HEK293 (cell line): ENCODE results near the gene PARS2.

Experiments used
- HOXA7 ChIP-seq: sonication (generic); formaldehyde crosslinking; IDR thresholded peaks from 2 replicates; pipeline ENCODE4 v1.8.1; 2022; ENCODE audit warnings: missing genetic modification reagents, borderline replicate concordance
- IKZF3 ChIP-seq: fragments of 450-650 bp; IDR thresholded peaks from 2 replicates; pipeline ENCODE4 v1.5.0; 2018; ENCODE audit warnings: missing biosample characterization, mild to moderate bottlenecking, missing genetic modification characterization, moderate library complexity
- INSM2 ChIP-seq: fragments of 450-650 bp; formaldehyde crosslinking; IDR thresholded peaks from 2 replicates; pipeline ENCODE4 v1.5.1; 2016; ENCODE audit warnings: missing biosample characterization, missing genetic modification characterization
- KLF17 ChIP-seq: fragments of 450-650 bp; formaldehyde crosslinking; IDR thresholded peaks from 2 replicates; pipeline ENCODE4 v1.5.1; 2016; ENCODE audit warnings: missing biosample characterization, missing genetic modification characterization
- MYNN ChIP-seq: fragments of 450-650 bp; formaldehyde crosslinking; IDR thresholded peaks from 2 replicates; pipeline ENCODE4 v1.5.1; 2016; ENCODE audit warnings: missing biosample characterization, missing genetic modification characterization, borderline replicate concordance
- OVOL3 ChIP-seq: fragments of 450-650 bp; formaldehyde crosslinking; IDR thresholded peaks from 2 replicates; pipeline ENCODE4 v1.5.1; 2016; ENCODE audit warnings: missing biosample characterization, missing genetic modification characterization
- PRDM4 ChIP-seq: fragments of 450-650 bp; formaldehyde crosslinking; IDR thresholded peaks from 2 replicates; pipeline ENCODE4 v1.5.1; 2017; ENCODE audit warnings: missing biosample characterization, missing genetic modification characterization
- SCRT2 ChIP-seq: fragments of 450-650 bp; formaldehyde crosslinking; IDR thresholded peaks from 2 replicates; pipeline ENCODE4 v1.5.1; 2016; ENCODE audit warnings: missing biosample characterization, missing genetic modification characterization
- WT1 ChIP-seq: fragments of 450-650 bp; formaldehyde crosslinking; IDR thresholded peaks from 2 replicates; pipeline ENCODE4 v1.5.1; 2016; ENCODE audit warnings: missing biosample characterization, missing genetic modification characterization
- ZBTB17 ChIP-seq: fragments of 450-650 bp; formaldehyde crosslinking; IDR thresholded peaks from 2 replicates; pipeline ENCODE4 v1.5.1; 2016; ENCODE audit warnings: missing biosample characterization, missing genetic modification characterization
- ZNF19 ChIP-seq: fragments of 450-650 bp; formaldehyde crosslinking; IDR thresholded peaks from 2 replicates; pipeline ENCODE4; 2016; ENCODE audit warnings: missing biosample characterization, missing genetic modification characterization, low read depth
- ZNF211 ChIP-seq: fragments of 450-650 bp; formaldehyde crosslinking; IDR thresholded peaks from 2 replicates; pipeline ENCODE4 v1.5.1; 2016; ENCODE audit warnings: low read depth, missing biosample characterization, missing genetic modification characterization
- ZNF221 ChIP-seq: fragments of 450-650 bp; formaldehyde crosslinking; IDR thresholded peaks from 2 replicates; pipeline ENCODE4 v1.5.1; 2017; ENCODE audit warnings: missing biosample characterization, missing genetic modification characterization, borderline replicate concordance
- ZNF24 ChIP-seq: fragments of 450-650 bp; formaldehyde crosslinking; IDR thresholded peaks from 2 replicates; pipeline ENCODE4 v1.5.1; 2016; ENCODE audit warnings: missing biosample characterization, missing genetic modification characterization
- ZNF302 ChIP-seq: fragments of 450-650 bp; formaldehyde crosslinking; IDR thresholded peaks from 2 replicates; pipeline ENCODE4 v1.5.1; 2016; ENCODE audit warnings: missing biosample characterization, missing genetic modification characterization, low read depth
- ZNF324 ChIP-seq: fragments of 450-650 bp; formaldehyde crosslinking; IDR thresholded peaks from 2 replicates; pipeline ENCODE4 v1.5.1; 2016; ENCODE audit warnings: missing biosample characterization, missing genetic modification characterization
- ZNF362 ChIP-seq: fragments of 450-650 bp; formaldehyde crosslinking; IDR thresholded peaks from 2 replicates; pipeline ENCODE4 v1.5.1; 2016; ENCODE audit warnings: missing biosample characterization, missing genetic modification characterization
- ZNF416 ChIP-seq: fragments of 450-650 bp; formaldehyde crosslinking; IDR thresholded peaks from 2 replicates; pipeline ENCODE4 v1.5.1; 2016; ENCODE audit warnings: missing biosample characterization, missing genetic modification characterization
- ZNF521 ChIP-seq: fragments of 450-650 bp; formaldehyde crosslinking; IDR thresholded peaks from 2 replicates; pipeline ENCODE4 v1.5.1; 2017; ENCODE audit warnings: missing biosample characterization, mild to moderate bottlenecking, missing genetic modification characterization
- ZNF529 ChIP-seq: fragments of 450-650 bp; formaldehyde crosslinking; IDR thresholded peaks from 2 replicates; pipeline ENCODE4 v1.5.1; 2017; ENCODE audit warnings: missing genetic modification characterization, missing biosample characterization; ENCODE audit not compliant: insufficient replicate concordance
- ZNF610 ChIP-seq: fragments of 450-650 bp; formaldehyde crosslinking; IDR thresholded peaks from 2 replicates; pipeline ENCODE4 v1.5.1; 2016; ENCODE audit warnings: missing biosample characterization, missing genetic modification characterization, borderline replicate concordance
- ZNF645 ChIP-seq: fragments of 450-650 bp; formaldehyde crosslinking; IDR thresholded peaks from 2 replicates; pipeline ENCODE4; 2016; ENCODE audit warnings: missing biosample characterization, missing genetic modification characterization
- ZNF660 ChIP-seq: fragments of 450-650 bp; IDR thresholded peaks from 2 replicates; pipeline ENCODE4 v1.5.1; 2018; ENCODE audit warnings: missing biosample characterization, mild to moderate bottlenecking, missing genetic modification characterization
- ZNF664 ChIP-seq: fragments of 450-650 bp; formaldehyde crosslinking; IDR thresholded peaks from 2 replicates; pipeline ENCODE4 v1.5.1; 2016; ENCODE audit warnings: missing biosample characterization, missing genetic modification characterization
- ZNF670 ChIP-seq: fragments of 450-650 bp; formaldehyde crosslinking; IDR thresholded peaks from 2 replicates; pipeline ENCODE4 v1.5.1; 2016; ENCODE audit warnings: missing biosample characterization, missing genetic modification characterization, low read depth
- ZNF677 ChIP-seq: fragments of 450-650 bp; IDR thresholded peaks from 2 replicates; pipeline ENCODE4 v1.5.0; 2018; ENCODE audit warnings: missing biosample characterization, mild to moderate bottlenecking, missing genetic modification characterization, moderate library complexity
- ZNF692 ChIP-seq: fragments of 450-650 bp; formaldehyde crosslinking; IDR thresholded peaks from 2 replicates; pipeline ENCODE4 v1.5.1; 2016; ENCODE audit warnings: missing biosample characterization, missing genetic modification characterization
- ZNF785 ChIP-seq: fragments of 450-650 bp; formaldehyde crosslinking; IDR thresholded peaks from 2 replicates; pipeline ENCODE4 v1.5.1; 2016; ENCODE audit warnings: missing biosample characterization, missing genetic modification characterization

PARS2 gene

GRCh38 chr1:54715493-54716298 is 48.6 kb downstream of the PARS2 start, which contains the start of gene TTC4 (continued):
- no peak for TF ChIP-seq ZNF362 (tag by site-specific recombination)
- TF ChIP-seq ZNF302 (tag by site-specific recombination) = no peak
- no peak for TF ChIP-seq ZNF670 (tag by site-specific recombination)
- peak; percentile 50; the same call in 1 of the 2 replicates for TF ChIP-seq ZNF645
- TF ChIP-seq ZNF677 = no peak
- no peak for TF ChIP-seq ZNF19 (tag by site-specific recombination)
- 0 out of 2 replicates have a peak, but pooled peaks have one; percentile 21 for TF ChIP-seq OVOL3 (tag by site-specific recombination)
- peak; percentile 75 for TF ChIP-seq IKZF3 (tag by site-specific recombination)
- 0 out of 2 replicates have a peak, but pooled peaks have one; percentile 48 for TF ChIP-seq WT1 (tag by site-specific recombination)
- TF ChIP-seq ZNF211 (tag by site-specific recombination) = no peak
- TF ChIP-seq ZNF324 = peak; percentile 96
- TF ChIP-seq ZBTB17 (tag by site-specific recombination) = peak; percentile 89
- peak; percentile 52; the same call in 1 of the 2 replicates for TF ChIP-seq INSM2 (tag by site-specific recombination)
- TF ChIP-seq KLF17 = peak; percentile 97
- TF ChIP-seq ZNF521 (tag by site-specific recombination) = no peak
- TF ChIP-seq PRDM4 (tag by site-specific recombination) = peak; percentile 54; the same call in 1 of the 2 replicates
- peak; percentile 99 for TF ChIP-seq ZNF660 (tag by site-specific recombination)
- no peak for TF ChIP-seq ZNF529 (tag by site-specific recombination)
- TF ChIP-seq MYNN (tag by site-specific recombination) = no peak
- TF ChIP-seq ZNF24 (tag by site-specific recombination) = peak; percentile 92
- 0 out of 2 replicates have a peak, but pooled peaks have one; percentile 6 for TF ChIP-seq ZNF664 (tag by site-specific recombination)
- no peak for TF ChIP-seq ZNF221
- TF ChIP-seq ZNF416 (tag by site-specific recombination) = no peak
- peak; percentile 92 for TF ChIP-seq ZNF692
- peak; percentile 93 for TF ChIP-seq ZNF610 (tag by site-specific recombination)
- TF ChIP-seq SCRT2 (tag by site-specific recombination) = peak; percentile 38; the same call in 1 of the 2 replicates
- TF ChIP-seq HOXA7 (CRISPR knock-in tag) = no peak
- TF ChIP-seq ZNF785 (tag by site-specific recombination) = 0 out of 2 replicates have a peak, but pooled peaks have one; percentile 72
